ENCODE data around the gene GPRC5D. TPM values are rescaled to one million over a fixed set of nuclear protein-coding genes. Genes with fewer than 3 reads are reported as not detected.

The GPRC5D gene
- polyA plus RNA-seq, 3 donors: 0.49 TPM; not detected in 2

DNA sequence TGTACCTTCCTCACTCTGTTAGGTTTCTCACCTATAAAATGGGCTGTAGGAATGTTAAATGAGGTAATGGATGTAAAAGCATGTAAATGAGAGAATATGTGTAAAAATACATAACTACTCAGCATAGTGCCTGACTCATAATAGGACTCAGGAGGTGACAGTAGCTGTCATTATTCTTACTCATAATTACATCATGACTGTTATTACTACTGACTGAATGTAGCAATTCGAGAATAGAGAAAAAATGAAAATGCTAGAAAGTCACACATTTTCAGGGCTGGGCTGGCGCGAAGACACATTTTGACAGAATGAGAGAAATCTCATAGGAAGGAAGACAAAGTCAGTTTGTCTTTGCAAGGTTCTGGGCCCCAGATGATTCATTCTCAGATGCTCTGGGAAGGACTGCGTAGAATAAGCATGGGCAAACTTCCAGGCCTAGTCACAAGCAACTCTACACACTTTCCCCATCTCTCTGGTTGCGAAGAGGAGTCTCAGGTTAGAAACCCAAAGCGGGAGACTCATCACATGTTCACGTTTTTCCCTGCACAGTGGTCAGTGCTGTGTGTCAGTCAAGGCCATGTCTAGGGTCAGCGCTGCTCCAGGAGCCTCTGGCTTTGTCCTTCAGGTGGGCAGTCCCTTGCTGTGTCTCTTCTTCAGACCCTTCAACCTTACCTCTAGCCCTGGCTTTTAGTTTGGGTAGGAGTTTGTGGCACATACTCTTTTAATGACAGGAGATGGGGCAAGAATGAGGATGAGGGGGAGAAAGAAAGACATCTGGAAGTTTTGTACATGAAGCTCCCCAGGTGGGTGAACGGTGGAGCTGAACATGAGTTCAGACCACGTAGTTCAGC lies 52.2 kb downstream of the GPRC5D start:
- Mint-ChIP-seq H3K27me3 (ENCODE audit: low read depth in 3 of 3) (peaks cover 0 to 4% (median under 1%) of the 10 kb centered on the region in 3 donors), H3K4me1 (peaks cover 9% of the 10 kb centered on the region), H3K4me3 (no peak overlapping the region), H3K36me3 (no peaks in the 10 kb centered on the region), H3K9me3 (no peaks in the 10 kb centered on the region), H3K27ac (no peak overlapping the region)
- H3K4me1 ChIP-seq (ENCODE audit: control insufficient read depth in 1 of 2, insufficient read depth in 2 of 2, low read length in 2 of 2): peaks cover 7 to 9% of the 10 kb centered on the region in 2 donors
- peak in 1 of 3 donors; percentile 26 for DNase-seq
- intact Hi-C loops (cut with micrococcal nuclease): no loop called here
- H3K4me2 ChIP-seq (replicated peaks; ENCODE audit: extremely low read depth, low read length, poor library complexity, severe bottlenecking): no peak overlapping the region
- H3K4me3 ChIP-seq (replicated peaks in 1 of 3; ENCODE audit: low read depth in 2 of 3, low read length in 3 of 3): no peak overlapping the region
- H4K20me1 ChIP-seq (ENCODE audit: insufficient read depth, low read length): no peaks in the 10 kb centered on the region
- WGBS (ENCODE audit: insufficient coverage): 98% methylated on average over 7 of the region's 10 CpGs
- no peak overlapping the region for H2AFZ ChIP-seq (ENCODE audit: insufficient read depth, low read depth, low read length, poor library complexity, severe bottlenecking)
- H3K9me3 ChIP-seq (replicated peaks in 1 of 2; ENCODE audit: control insufficient read depth in 1 of 2, insufficient read depth in 1 of 2, low read length in 2 of 2): no peaks in the 10 kb centered on the region
- no peak overlapping the region for H3K27ac ChIP-seq (ENCODE audit: low read depth in 1 of 2, low read length in 2 of 2)
- H3K27me3 ChIP-seq (ENCODE audit: control insufficient read depth in 2 of 2, insufficient read depth in 2 of 2, low read length in 2 of 2): no peaks in the 10 kb centered on the region
- no peaks in the 10 kb centered on the region for H3K36me3 ChIP-seq (replicated peaks in 1 of 2; ENCODE audit: control insufficient read depth in 1 of 2, insufficient read depth in 2 of 2, low read length in 2 of 2)
- H3K9ac ChIP-seq (ENCODE audit: insufficient read depth, low read length, poor library complexity, severe bottlenecking): no peak overlapping the region
- H3K79me2 ChIP-seq (ENCODE audit: insufficient read depth, low read length): no peaks in the 10 kb centered on the region
- TF ChIP-seq CTCF (IDR thresholded peaks at IDR 0.05): no peak

DNA sequence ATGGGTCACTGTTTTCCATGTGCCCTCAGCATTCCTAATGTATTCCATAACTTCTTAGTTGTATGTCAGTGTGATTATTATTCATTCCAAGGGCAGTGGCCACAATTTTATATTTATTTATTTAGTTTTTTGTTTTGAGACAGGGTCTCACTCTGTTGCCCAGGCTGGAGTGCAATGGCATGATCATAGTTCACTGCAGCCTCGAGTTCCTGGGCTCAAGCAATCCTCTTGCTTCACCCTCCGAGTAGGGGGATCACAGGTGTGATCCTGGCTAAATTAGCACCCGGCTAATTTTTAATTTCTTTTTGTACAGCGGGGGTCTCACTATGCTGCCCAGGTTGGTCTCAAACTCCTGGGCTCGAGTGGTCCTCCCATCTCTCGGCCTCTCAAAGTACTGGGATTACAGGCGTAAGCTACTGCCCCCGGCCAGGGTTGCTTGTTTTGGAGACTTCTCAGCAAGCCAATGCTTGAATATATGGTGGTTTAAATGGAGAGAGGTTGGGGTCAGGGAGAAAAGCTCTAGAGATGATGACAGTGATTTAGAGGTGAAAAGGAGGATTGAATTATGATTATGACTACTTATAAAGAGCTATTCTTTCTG lies 53.0 kb downstream of the GPRC5D start:
- intact Hi-C loops (cut with micrococcal nuclease): no loop called here
- TF ChIP-seq CTCF (IDR thresholded peaks at IDR 0.05): no peak
- Histone ChIP-seq H3K36me3 (replicated peaks in 1 of 2; ENCODE audit: control insufficient read depth in 1 of 2, insufficient read depth in 2 of 2, low read length in 2 of 2) (no peaks in the 10 kb centered on the region), H3K4me1 (ENCODE audit: control insufficient read depth in 1 of 2, insufficient read depth in 2 of 2, low read length in 2 of 2) (peaks cover 6 to 7% of the 10 kb centered on the region in 2 donors), H2AFZ (ENCODE audit: insufficient read depth, low read depth, low read length, poor library complexity, severe bottlenecking) (no peak overlapping the region), H3K27me3 (ENCODE audit: control insufficient read depth in 2 of 2, insufficient read depth in 2 of 2, low read length in 2 of 2) (no peaks in the 10 kb centered on the region), H3K4me3 (replicated peaks in 1 of 3; ENCODE audit: low read depth in 2 of 3, low read length in 3 of 3) (no peak overlapping the region), H3K9me3 (replicated peaks in 1 of 2; ENCODE audit: control insufficient read depth in 1 of 2, insufficient read depth in 1 of 2, low read length in 2 of 2) (no peaks in the 10 kb centered on the region), H3K9ac (ENCODE audit: insufficient read depth, low read length, poor library complexity, severe bottlenecking) (no peak overlapping the region), H3K4me2 (replicated peaks; ENCODE audit: extremely low read depth, low read length, poor library complexity, severe bottlenecking) (no peak overlapping the region), H3K79me2 (ENCODE audit: insufficient read depth, low read length) (no peaks in the 10 kb centered on the region), H4K20me1 (ENCODE audit: insufficient read depth, low read length) (no peaks in the 10 kb centered on the region), H3K27ac (ENCODE audit: low read depth in 1 of 2, low read length in 2 of 2) (no peak overlapping the region)
- peak overlapping the region in 2 of 7 donors; percentile 12 to 53 for H3K27ac Mint-ChIP-seq
- WGBS (ENCODE audit: insufficient coverage): 95% methylated on average over 7 of the region's 8 CpGs
- peaks cover 0 to 4% (median 2%) of the 10 kb centered on the region in 3 donors for H3K27me3 Mint-ChIP-seq (ENCODE audit: low read depth in 3 of 3)
- H3K4me1 Mint-ChIP-seq: peaks cover 6% of the 10 kb centered on the region
- H3K36me3 Mint-ChIP-seq: no peaks in the 10 kb centered on the region
- DNase-seq: no peak
- H3K9me3 Mint-ChIP-seq: no peaks in the 10 kb centered on the region
- H3K4me3 Mint-ChIP-seq: no peak overlapping the region
